CD14-positive monocyte (primary cell): ENCODE data around the gene SDC4. TPM values are rescaled to one million over a fixed set of nuclear protein-coding genes. Genes with fewer than 3 reads are reported as not detected.
A peak's percentile ranks its signal among the peaks of the same experiment; 100 is the strongest.

Experiments
- DNase-seq, 3 donors: peaks; one replicate each; pipeline ENCODE4 v3.0.0-alpha.2; 2011 to 2022
- H2AFZ ChIP-seq: 2 replicates; pipeline ENCODE4 v1.6.0; 2012; ENCODE audit warnings: mild to moderate bottlenecking, low read depth, low read length, inconsistent platforms; ENCODE audit not compliant: insufficient read depth, poor library complexity, severe bottlenecking
- H3K27ac ChIP-seq, 2 donors: 1 replicate in 1 of 2; 2 replicates in 1 of 2; pipeline ENCODE4 v1.5.1; 2012 to 2013; ENCODE audit warnings: low read length in 2 of 2, control low read depth in 1 of 2, inconsistent platforms in 1 of 2, low read depth in 1 of 2, mild to moderate bottlenecking in 1 of 2
- H3K27me3 ChIP-seq, 2 donors: one replicate each; pipeline versions ENCODE4 v1.6.0 to v1.6.1; 2011 to 2013; ENCODE audit warnings: low read length in 2 of 2; ENCODE audit not compliant: control insufficient read depth in 2 of 2, insufficient read depth in 2 of 2
- H3K36me3 ChIP-seq, 2 donors: replicated peaks in 1 of 2; 1 replicate in 1 of 2; 2 replicates in 1 of 2; pipeline versions ENCODE4 v1.5.1 to v1.6.1; 2012 to 2013; ENCODE audit warnings: low read length in 2 of 2, control low read depth in 1 of 2, inconsistent platforms in 1 of 2, mild to moderate bottlenecking in 1 of 2; ENCODE audit not compliant: insufficient read depth in 2 of 2, control insufficient read depth in 1 of 2
- H3K4me1 ChIP-seq, 2 donors: 1 replicate in 1 of 2; 2 replicates in 1 of 2; pipeline versions ENCODE4 v1.5.1 to v1.6.1; 2012 to 2013; ENCODE audit warnings: low read length in 2 of 2, control low read depth in 1 of 2, inconsistent platforms in 1 of 2, mild to moderate bottlenecking in 1 of 2, moderate library complexity in 1 of 2; ENCODE audit not compliant: insufficient read depth in 2 of 2, control insufficient read depth in 1 of 2
- H3K4me2 ChIP-seq: replicated peaks from 2 replicates; pipeline ENCODE3; 2012; ENCODE audit warnings: low read length, moderate library complexity, mild to moderate bottlenecking; ENCODE audit not compliant: poor library complexity, severe bottlenecking; ENCODE audit errors: extremely low read depth
- H3K4me3 ChIP-seq, 3 experiments: fragments of 200-600 bp in 1 of 3; sonication (generic) in 1 of 3; replicated peaks in 1 of 3; 1 replicate in 2 of 3; 2 replicates in 1 of 3; pipeline ENCODE4 v1.5.1; 2011 to 2013; ENCODE audit warnings: low read length in 3 of 3, mild to moderate bottlenecking in 3 of 3, control low read depth in 2 of 3, low read depth in 2 of 3, inconsistent platforms in 1 of 3, moderate library complexity in 1 of 3
- H3K79me2 ChIP-seq: 2 replicates; pipeline ENCODE4 v1.6.0; 2012; ENCODE audit warnings: mild to moderate bottlenecking, control low read depth, inconsistent platforms, low read length, moderate library complexity; ENCODE audit not compliant: insufficient read depth
- H3K9ac ChIP-seq: 2 replicates; pipeline ENCODE4 v1.6.0; 2017; ENCODE audit warnings: low read length, mild to moderate bottlenecking; ENCODE audit not compliant: insufficient read depth, poor library complexity, severe bottlenecking
- H3K9me3 ChIP-seq, 2 donors: replicated peaks in 1 of 2; 1 replicate in 1 of 2; 2 replicates in 1 of 2; pipeline versions ENCODE4 v1.5.1 to v1.6.1; 2012 to 2013; ENCODE audit warnings: low read length in 2 of 2, control low read depth in 1 of 2; ENCODE audit not compliant: control insufficient read depth in 1 of 2, insufficient read depth in 1 of 2
- H4K20me1 ChIP-seq: 2 replicates; pipeline ENCODE4 v1.6.0; 2012; ENCODE audit warnings: mild to moderate bottlenecking, low read length, control low read depth, moderate library complexity; ENCODE audit not compliant: insufficient read depth
- H3K27ac Mint-ChIP-seq, 7 donors: one replicate each; pipeline ENCODE4 v1.8.0; 2020; ENCODE audit warnings: mild to moderate bottlenecking in 7 of 7, mixed read lengths in 7 of 7, moderate library complexity in 6 of 7, inconsistent platforms in 2 of 7
- H3K27me3 Mint-ChIP-seq, 3 donors: one replicate each; pipeline ENCODE4 v1.8.0; 2021 to 2022; ENCODE audit warnings: low read depth in 3 of 3, mild to moderate bottlenecking in 3 of 3, mixed read lengths in 3 of 3, moderate library complexity in 3 of 3, inconsistent platforms in 1 of 3
- H3K36me3 Mint-ChIP-seq, 2 donors: one replicate each; pipeline ENCODE4 v1.8.0; 2020; ENCODE audit warnings: mixed read lengths in 2 of 2, inconsistent platforms in 1 of 2, mild to moderate bottlenecking in 1 of 2
- H3K4me1 Mint-ChIP-seq: one replicate; pipeline ENCODE4 v1.8.0; 2020; ENCODE audit warnings: mild to moderate bottlenecking, mixed read lengths
- H3K4me3 Mint-ChIP-seq, 2 donors: one replicate each; pipeline ENCODE4 v1.8.0; 2020; ENCODE audit warnings: mild to moderate bottlenecking in 2 of 2, mixed read lengths in 2 of 2, moderate library complexity in 1 of 2
- H3K9me3 Mint-ChIP-seq, 7 donors: one replicate each; pipeline ENCODE4 v1.8.0; 2020 to 2022; ENCODE audit warnings: mixed read lengths in 7 of 7, mild to moderate bottlenecking in 6 of 7, moderate library complexity in 6 of 7, inconsistent platforms in 2 of 7
- WGBS: methylation state at CpG from one replicate; pipeline ENCODE4 v1.1.5; 2013; ENCODE audit warnings: missing lambda C conversion rate; ENCODE audit not compliant: insufficient coverage; 5-methylcytosine and 5-hydroxymethylcytosine counted together
- intact Hi-C, 2 donors: fragments of 100-400 bp; cut with micrococcal nuclease; formaldehyde crosslinking; loops; one replicate each; pipeline versions ENCODE4 v1.15.0 to v1.15.1; 2023
- polyA plus RNA-seq, 3 donors: library from polyadenylated mRNA; depleted of rRNA in 1 of 3; unstranded in 2 of 3; stranded (reverse) in 1 of 3; fragments of 300-500 nt in 2 of 3; fragments of >200 nt in 1 of 3; fragmentation: Illumina TruSeq in 2 of 3; gene quantifications; 1 replicate in 2 of 3; 2 replicates in 1 of 3; pipeline ENCODE4 v1.2.3, GENCODE V29; 2012 to 2021
- TF ChIP-seq, protein P1 (sequence below): fragments of 200-600 bp; IDR thresholded peaks from one replicate; pipeline ENCODE4 v1.8.0; 2022; ENCODE audit warnings: antibody characterized with exemption, mild to moderate bottlenecking

Gene SDC4
- polyA plus RNA-seq, 3 donors = 1.6 to 5.1 (median 1.9) TPM

DNA sequence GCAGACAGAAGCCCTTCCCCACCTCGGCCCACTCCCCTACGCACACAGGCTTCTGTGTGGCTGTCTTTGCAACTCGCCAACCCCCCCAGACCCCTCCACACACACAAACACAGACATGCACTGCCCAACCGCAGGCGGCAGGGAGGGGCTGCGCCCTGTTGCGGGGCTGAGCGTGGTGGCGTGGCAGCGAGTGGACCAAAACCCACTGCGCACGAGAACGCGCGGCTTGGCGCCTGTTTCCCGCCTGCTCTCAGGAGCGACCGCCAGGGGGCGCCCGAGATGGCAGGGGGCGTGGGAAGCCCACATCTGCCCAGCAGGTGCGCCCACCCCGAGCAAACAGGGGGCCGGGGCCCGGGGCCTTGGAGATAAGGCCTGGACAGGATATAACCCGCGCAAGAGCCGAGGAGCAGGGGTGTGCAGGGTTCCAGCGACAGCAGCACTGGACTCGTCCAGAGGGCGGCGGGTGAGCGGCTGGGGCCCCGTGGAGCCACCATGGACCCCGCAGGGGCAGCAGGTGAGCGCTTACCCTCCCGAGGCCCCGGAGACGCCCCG lies 41.7 kb downstream of the SDC4 start, which contains the start of gene RBPJL:
Gene RBPJL, plus strand, starts transcription at position 410 of the 552 bp plus-strand sequence. Its CDS starts 83 bp downstream, at position 493.
- Histone ChIP-seq H3K9ac (no peak within 1 kb of the TSS), H3K4me3 (no peak within 1 kb of the TSS), H2AFZ (no peak within 1 kb of the TSS), H3K9me3 (no peaks in the 10 kb centered on the region), H3K4me1 (peaks cover 2 to 3% of the 10 kb centered on the region in 2 donors), H3K4me2 (no peak within 1 kb of the TSS), H3K27ac (no peak within 1 kb of the TSS), H3K79me2 (no peaks in the 10 kb centered on the region), H4K20me1 (no peaks in the 10 kb centered on the region), H3K36me3 (no peaks in the 10 kb centered on the region), H3K27me3 (peaks cover 0 to 36% of the 10 kb centered on the region in 2 donors)
- Mint-ChIP-seq H3K9me3 (peaks cover 0 to 8% (median 1%) of the 10 kb centered on the region in 7 donors), H3K36me3 (no peaks in the 10 kb centered on the region), H3K4me3 (peak within 1 kb of the TSS in 1 of 2 donors; percentile 61), H3K4me1 (peaks cover 6% of the 10 kb centered on the region), H3K27ac (no peak within 1 kb of the TSS), H3K27me3 (peaks cover 31 to 67% (median 47%) of the 10 kb centered on the region in 3 donors)
- intact Hi-C loops = no loop called here
- WGBS = 18% methylated on average over 39 of the region's 41 CpGs
- TF ChIP-seq, protein P1, sequence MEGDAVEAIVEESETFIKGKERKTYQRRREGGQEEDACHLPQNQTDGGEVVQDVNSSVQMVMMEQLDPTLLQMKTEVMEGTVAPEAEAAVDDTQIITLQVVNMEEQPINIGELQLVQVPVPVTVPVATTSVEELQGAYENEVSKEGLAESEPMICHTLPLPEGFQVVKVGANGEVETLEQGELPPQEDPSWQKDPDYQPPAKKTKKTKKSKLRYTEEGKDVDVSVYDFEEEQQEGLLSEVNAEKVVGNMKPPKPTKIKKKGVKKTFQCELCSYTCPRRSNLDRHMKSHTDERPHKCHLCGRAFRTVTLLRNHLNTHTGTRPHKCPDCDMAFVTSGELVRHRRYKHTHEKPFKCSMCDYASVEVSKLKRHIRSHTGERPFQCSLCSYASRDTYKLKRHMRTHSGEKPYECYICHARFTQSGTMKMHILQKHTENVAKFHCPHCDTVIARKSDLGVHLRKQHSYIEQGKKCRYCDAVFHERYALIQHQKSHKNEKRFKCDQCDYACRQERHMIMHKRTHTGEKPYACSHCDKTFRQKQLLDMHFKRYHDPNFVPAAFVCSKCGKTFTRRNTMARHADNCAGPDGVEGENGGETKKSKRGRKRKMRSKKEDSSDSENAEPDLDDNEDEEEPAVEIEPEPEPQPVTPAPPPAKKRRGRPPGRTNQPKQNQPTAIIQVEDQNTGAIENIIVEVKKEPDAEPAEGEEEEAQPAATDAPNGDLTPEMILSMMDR = peak; percentile 94
- peak in 1 of 3 donors; percentile 14 for DNase-seq

DNA sequence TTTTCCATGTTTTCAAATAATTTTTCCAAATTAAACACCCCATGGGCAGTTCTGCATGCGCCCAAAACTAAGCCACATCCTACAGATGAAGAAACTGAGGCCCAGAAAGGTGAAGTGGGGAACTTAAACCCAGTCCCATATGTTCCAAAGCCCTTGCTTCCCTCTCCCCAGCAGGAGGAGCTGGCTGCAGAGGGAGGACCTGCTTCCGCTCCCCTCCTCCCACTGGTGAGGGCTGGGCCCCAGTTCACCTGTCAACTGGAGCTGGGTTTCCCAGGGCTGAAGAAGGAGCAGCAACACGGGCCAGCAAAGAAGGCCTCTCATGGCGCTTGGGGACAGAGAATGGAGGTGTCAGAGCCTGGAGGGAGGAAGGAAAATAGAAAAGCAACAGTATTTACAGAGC lies 43.0 kb downstream of the SDC4 start:
- H3K4me1 ChIP-seq = no peaks in the 10 kb centered on the region
- no peak overlapping the region for H3K9ac ChIP-seq
- Mint-ChIP-seq H3K27me3 (peaks cover 28 to 61% (median 43%) of the 10 kb centered on the region in 3 donors), H3K36me3 (no peaks in the 10 kb centered on the region), H3K27ac (no peak overlapping the region), H3K9me3 (peaks cover 0 to 7% (median 1%) of the 10 kb centered on the region in 7 donors), H3K4me3 (peak overlapping the region in 1 of 2 donors; percentile 36), H3K4me1 (no peaks in the 10 kb centered on the region)
- H3K36me3 ChIP-seq = no peaks in the 10 kb centered on the region
- no peak for DNase-seq
- TF ChIP-seq, protein P1 = no peak
- no peak overlapping the region for H3K27ac ChIP-seq
- H3K27me3 ChIP-seq = peaks cover 0 to 36% of the 10 kb centered on the region in 2 donors
- 89% methylated on average over 3 of the region's 4 CpGs for WGBS
- H3K4me2 ChIP-seq = no peak overlapping the region
- H2AFZ ChIP-seq = no peak overlapping the region
- no peak overlapping the region for H3K4me3 ChIP-seq
- H3K79me2 ChIP-seq = no peaks in the 10 kb centered on the region
- intact Hi-C loops = no loop called here
- no peaks in the 10 kb centered on the region for H4K20me1 ChIP-seq
- no peaks in the 10 kb centered on the region for H3K9me3 ChIP-seq
